HL-60 (cell line): ENCODE data around the gene LDLRAD1.

Experiments used
- DNase-seq, 2 experiments: peaks; one replicate each; pipeline ENCODE4 v3.0.0-alpha.2; 2010 to 2020; ENCODE audit warnings: low read depth in 1 of 2, low spot score in 1 of 2
- H3K27ac ChIP-seq: fragments of 250-450 bp; sonication (Bioruptor Pico); replicated peaks from 2 replicates; pipeline ENCODE4 v1.5.1; 2020; ENCODE audit warnings: mild to moderate bottlenecking, moderate library complexity
- H3K27me3 ChIP-seq: fragments of 250-450 bp; sonication (Bioruptor Pico); 2 replicates; pipeline ENCODE4 v1.5.1; 2021; ENCODE audit warnings: mild to moderate bottlenecking, moderate library complexity; ENCODE audit not compliant: insufficient read depth, poor library complexity, severe bottlenecking
- H3K4me3 ChIP-seq: replicated peaks from 2 replicates; pipeline ENCODE4 v1.5.1; 2011; ENCODE audit warnings: mild to moderate bottlenecking, control low read depth, low read length; ENCODE audit not compliant: insufficient read depth
- CTCF ChIP-seq: IDR thresholded peaks from one replicate; pipeline ENCODE4 v1.5.1; 2011; ENCODE audit warnings: low read length, control low read depth, inconsistent platforms; ENCODE audit not compliant: insufficient read depth
- GABPA ChIP-seq: IDR thresholded peaks from 2 replicates; pipeline ENCODE4 v1.6.1; 2012; ENCODE audit warnings: low read depth
- POLR2AphosphoS5 ChIP-seq: IDR thresholded peaks from 2 replicates; pipeline ENCODE4 v1.6.1; 2012; ENCODE audit warnings: low read depth
- REST ChIP-seq: IDR thresholded peaks from 2 replicates; pipeline ENCODE4 v1.6.1; 2012; ENCODE audit warnings: low read depth; ENCODE audit not compliant: insufficient replicate concordance
- SPI1 ChIP-seq: IDR thresholded peaks from 2 replicates; pipeline ENCODE4 v1.6.1; 2012; ENCODE audit warnings: low read depth, mild to moderate bottlenecking, borderline replicate concordance

Gene LDLRAD1

GRCh38 chr1:54003249-54003646, 14.7 kb downstream of the LDLRAD1 start:
- Histone ChIP-seq H3K4me3 (no peak overlapping the region), H3K27ac (no peak overlapping the region), H3K27me3 (no peaks in the 10 kb centered on the region)
- no peak for DNase-seq
- no peak for TF ChIP-seq SPI1
- TF ChIP-seq GABPA = no peak
- no peak for TF ChIP-seq CTCF
- TF ChIP-seq POLR2AphosphoS5 = no peak
- no peak for TF ChIP-seq REST

GRCh38 chr1:54002544-54003248, 15.3 kb downstream of the LDLRAD1 start:
- Histone ChIP-seq H3K27ac (no peak overlapping the region), H3K27me3 (no peaks in the 10 kb centered on the region), H3K4me3 (no peak overlapping the region)
- DNase-seq = no peak
- TF ChIP-seq GABPA (no peak), REST (no peak), POLR2AphosphoS5 (no peak), SPI1 (no peak), CTCF (no peak)

DNA sequence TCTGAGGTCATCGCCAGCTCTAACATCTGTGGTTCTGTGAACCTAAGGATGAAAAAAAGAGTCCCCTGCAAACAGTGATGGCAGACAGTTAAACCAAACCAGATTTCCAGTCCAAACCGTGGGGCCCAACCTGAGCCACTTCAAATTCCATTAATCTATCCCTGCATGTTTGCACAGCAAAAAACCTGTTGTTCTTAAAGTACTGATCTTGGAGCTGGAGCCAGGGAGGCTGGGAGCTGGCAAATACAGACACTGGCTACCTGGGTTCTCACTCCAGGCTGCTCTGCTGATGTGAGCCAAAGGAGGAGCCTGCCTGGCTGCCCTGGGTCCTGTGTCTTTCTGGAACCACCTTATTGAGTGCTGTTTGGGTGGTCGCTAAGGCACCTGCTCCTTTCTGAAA, 16.4 kb downstream of the LDLRAD1 start:
- Histone ChIP-seq H3K4me3 (no peak overlapping the region), H3K27ac (no peak overlapping the region), H3K27me3 (no peaks in the 10 kb centered on the region)
- DNase-seq = no peak
- no peak for TF ChIP-seq POLR2AphosphoS5
- no peak for TF ChIP-seq REST
- no peak for TF ChIP-seq SPI1
- no peak for TF ChIP-seq CTCF
- TF ChIP-seq GABPA = no peak
